NCI-H2227 (cell line): ENCODE measurements around the gene SLC24A4.
A peak's percentile ranks its signal among the peaks of the same experiment; 100 is the strongest.

Experiments
- DNase-seq: peaks from one replicate; lab custom pipeline; 2025; ENCODE audit not compliant: unreplicated experiment; lab: John Stamatoyannopoulos, UW

Gene SLC24A4

GRCh38 chr14:92316176-92316575, 6.8 kb upstream of the SLC24A4 start:
- DNase-seq, result no peak

DNA sequence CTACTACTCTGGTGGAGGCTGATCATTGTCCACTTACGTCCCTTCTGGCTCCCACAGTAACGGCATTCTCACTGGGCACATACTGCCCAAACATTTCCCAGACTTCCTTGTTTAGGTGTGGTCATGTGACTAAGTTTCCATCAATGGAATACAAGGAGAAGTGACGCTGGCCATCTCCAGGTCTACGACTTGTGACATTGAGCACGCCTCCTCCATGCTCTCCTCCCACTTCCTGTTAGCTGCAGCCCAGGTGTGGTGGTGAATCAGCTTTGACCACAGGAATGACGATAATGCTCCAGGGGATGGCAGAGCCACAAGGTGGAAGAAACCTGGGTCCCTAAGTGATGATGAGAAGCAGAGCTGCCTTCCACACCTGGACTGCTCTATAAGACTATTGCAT, 6.0 kb upstream of the SLC24A4 start:
- DNase-seq, result no peak

- DNase-seq, result no peak
Measured at GRCh38 chr14:92317511-92317910, 5.5 kb upstream of the SLC24A4 start.

GRCh38 chr14:92321701-92322100, 1.3 kb upstream of the SLC24A4 start:
- DNase-seq, result no peak

GRCh38 chr14:92322516-92322915, 449 bp upstream of the SLC24A4 start:
- no peak for DNase-seq

DNA sequence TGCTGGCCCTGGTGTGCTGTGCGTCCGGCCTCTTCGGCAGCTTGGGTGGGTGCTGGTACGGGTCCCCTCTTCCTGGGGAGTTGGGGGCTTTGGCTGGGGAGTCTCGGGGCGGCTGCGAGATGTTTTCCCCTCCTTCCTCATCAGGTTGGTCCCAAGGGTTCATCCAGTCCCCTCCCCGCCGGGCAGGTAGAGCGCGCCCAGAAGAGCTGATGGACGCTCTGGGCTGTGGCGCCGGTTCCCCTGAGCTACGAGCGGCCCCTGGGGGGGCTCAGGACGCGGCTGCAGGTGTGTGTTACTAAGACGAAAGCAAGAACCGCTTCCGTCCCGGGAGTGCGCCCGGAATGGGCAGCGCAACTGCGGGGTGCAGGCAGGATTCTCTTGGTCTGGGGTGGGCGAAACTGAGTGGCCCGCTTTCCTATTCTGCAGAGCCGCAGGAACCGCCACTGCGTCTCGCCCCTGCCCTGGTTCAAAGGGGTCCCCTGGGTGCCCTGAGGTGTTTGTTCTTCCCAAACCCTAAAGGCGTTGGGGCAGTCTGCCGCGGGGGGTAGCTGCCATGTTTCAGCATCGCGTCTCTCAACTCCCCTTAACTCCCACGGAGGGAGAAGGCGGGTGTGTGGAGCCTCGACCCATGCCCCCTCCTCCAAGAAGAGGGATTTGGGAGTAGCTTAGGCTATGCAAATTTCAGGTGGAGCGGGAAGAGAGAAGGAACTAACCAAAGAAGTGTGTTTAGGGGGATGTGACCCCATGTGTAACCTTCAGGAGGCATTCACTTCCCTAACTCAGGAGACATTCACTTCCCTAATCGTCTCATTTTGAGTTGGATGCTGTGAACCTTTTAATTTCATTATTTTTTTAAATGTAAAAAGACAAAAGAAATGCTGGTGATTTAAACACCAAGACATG, 1.2 kb downstream of the SLC24A4 start:
- DNase-seq, result no peak

DNA sequence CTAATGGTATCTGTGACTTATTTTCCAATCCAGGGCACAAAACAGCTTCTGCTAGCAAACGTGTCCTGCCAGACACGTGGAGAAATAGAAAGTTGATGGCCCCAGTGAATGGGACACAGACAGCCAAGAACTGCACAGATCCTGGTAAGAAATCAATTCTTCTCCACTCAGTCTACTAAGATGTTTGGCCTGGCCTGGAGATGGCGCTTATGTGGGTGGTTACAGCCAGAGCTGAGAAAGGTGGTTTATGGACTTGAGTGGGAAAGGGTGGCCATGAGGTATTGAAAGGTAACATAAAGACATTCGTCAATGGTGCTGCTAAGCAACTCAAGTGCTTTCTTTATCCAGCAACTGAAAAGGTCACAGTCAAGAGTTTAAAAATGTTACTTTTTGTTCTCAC, 2.9 kb downstream of the SLC24A4 start:
- DNase-seq, result no peak

- DNase-seq, result no peak
Measured at GRCh38 chr14:92328664-92329255, 5.8 kb downstream of the SLC24A4 start.

- DNase-seq, result no peak
Measured at GRCh38 chr14:92334050-92334449, 11.1 kb downstream of the SLC24A4 start.

- DNase-seq, result no peak
Measured at GRCh38 chr14:92336363-92336762, 13.4 kb downstream of the SLC24A4 start.

DNA sequence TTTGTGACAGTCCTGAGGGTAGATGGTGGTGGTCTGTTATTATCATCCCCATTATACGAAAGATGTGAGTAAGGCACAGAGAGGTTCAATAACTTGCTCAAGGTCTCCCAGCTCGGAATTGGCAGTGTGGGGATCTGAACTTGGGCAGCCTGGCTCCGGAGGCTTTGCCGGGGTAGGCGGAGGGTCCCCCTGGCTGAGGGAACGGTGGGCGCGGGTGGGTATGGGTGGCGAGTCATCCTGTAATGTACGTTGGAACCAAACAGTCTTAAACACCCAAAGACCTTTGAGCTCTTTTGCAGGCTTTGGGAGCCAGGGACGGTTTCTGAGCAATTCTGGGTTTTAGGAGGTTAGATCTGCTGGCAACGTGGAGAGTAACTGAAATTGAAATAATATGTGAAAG, 16.5 kb downstream of the SLC24A4 start:
- no peak for DNase-seq

DNA sequence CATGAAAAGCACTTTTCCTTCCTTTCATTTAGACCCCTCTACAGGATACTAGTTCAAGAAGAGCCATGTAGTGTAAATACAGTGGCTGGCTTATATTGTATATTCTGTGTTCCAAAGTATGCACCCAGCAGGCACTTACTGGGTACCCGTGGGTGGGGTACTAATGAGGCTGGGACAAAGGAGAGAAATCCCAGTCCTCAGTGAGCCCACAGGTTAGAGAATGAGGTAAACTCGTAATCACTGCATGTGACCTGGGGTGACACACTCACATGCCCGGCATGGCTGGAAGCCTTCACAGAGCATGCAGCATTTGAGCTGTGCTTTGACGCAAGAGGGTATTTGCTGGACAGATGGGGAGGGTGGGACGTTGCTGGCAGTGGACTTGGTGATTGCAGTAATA, 17.1 kb downstream of the SLC24A4 start:
- no peak for DNase-seq

GRCh38 chr14:92340931-92341330, 18.0 kb downstream of the SLC24A4 start:
- DNase-seq, result no peak

DNA sequence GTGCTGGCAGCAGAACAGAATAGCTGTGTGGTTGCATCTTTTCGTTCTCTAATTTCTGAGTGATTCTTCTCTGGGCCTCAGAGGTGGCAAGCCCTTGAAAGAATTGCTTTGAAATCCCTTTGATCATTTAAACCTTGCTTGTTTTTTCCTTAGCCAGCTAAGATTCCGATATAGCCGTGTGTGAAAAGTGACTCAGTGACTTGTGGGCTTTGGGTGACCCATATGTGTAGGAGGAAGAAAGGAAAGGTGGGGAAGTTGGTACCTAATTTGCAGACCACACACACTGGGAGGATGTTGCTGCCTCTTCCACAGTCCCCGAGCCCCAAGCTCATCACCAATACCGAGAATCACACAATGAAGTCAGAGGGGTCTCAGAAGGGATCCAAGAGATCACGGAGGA, 18.8 kb downstream of the SLC24A4 start:
- DNase-seq, result no peak

GRCh38 chr14:92348154-92348553, 25.2 kb downstream of the SLC24A4 start:
- peak; percentile 25 for DNase-seq

DNA sequence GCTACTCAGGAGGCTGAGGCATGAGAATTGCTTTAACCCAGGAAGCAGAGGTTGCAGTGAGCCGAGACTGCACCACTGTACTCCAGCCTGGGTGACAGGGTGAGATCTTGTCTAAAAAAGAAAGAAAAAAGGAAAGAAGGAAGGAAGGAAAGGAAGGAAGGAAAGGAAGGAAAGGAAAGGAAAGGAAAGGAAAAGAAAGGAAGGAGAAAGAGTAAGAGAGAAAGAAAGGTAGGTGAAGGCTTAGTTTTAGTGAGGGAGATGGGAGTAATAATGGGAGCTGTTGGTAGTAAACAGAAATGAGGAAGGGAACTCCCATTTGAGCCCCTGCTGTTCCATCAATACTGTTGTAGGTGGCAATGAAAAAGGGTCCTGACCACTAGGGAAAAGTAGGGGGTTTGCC, 28.8 kb downstream of the SLC24A4 start:
- DNase-seq, result no peak

DNA sequence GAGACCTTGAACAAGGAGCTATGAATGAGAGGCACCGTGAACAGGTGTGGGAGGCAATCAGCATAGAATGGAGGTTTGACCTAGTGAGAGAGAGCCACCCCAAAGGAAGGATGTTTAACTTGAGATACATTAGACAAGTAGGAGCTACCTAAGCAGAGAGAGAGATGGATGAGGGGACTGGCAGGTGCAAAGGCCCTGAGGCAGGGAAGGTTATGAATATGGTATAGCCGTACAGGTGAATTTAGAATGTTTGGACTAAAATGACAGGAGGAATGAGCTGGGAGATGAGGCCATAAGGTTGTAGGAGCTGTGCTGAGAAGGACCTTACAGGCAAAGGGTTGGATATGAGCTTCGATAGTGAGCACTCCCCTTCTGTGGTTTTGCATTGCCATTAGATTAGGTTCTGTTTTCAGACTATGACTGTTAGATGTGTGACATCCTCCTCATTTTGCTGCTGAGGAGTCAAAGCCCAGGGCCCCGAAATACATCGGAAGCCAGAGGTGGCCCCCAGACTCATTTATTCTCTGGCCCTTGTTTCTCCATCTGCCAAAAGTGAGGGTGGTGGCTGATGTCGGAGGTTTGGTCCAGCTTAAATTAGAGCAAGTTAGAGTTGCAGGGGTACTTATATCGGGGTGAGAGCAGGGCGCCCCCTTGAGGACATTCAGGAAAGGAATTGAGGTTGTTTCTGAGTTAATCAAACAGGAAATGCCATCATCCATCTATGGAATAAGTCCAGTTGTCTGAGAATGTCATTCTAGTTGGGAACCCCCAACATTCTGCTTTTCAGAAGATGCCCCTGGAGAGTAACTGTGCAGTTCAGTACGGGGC, 29.4 kb downstream of the SLC24A4 start:
- DNase-seq, result no peak

GRCh38 chr14:92353447-92353846, 30.5 kb downstream of the SLC24A4 start:
- DNase-seq, result no peak

- DNase-seq, result no peak
Measured at GRCh38 chr14:92356677-92357076, 33.7 kb downstream of the SLC24A4 start.

- no peak for DNase-seq
Measured at GRCh38 chr14:92360651-92361370, 37.8 kb downstream of the SLC24A4 start.

GRCh38 chr14:92362781-92363235, 39.8 kb downstream of the SLC24A4 start:
- DNase-seq, result peak; percentile 15
